A673 (cell line): ENCODE data around the gene ITGB8. TPM values are rescaled to one million over a fixed set of nuclear protein-coding genes. Genes with fewer than 3 reads are reported as not detected.
A peak's percentile ranks its signal among the peaks of the same experiment; 100 is the strongest.

Source experiments
- BruUV-seq: library from RNA; stranded (reverse); fragments of 400-500 nt; replicated peaks from 2 replicates; lab custom pipeline; 2021; lab: Mats Ljungman, UMichigan
- CTCF ChIA-PET: fragments of 300-600 bp; sonication (Branson Sonifier 250); formaldehyde crosslinking; loops from one replicate; lab custom pipeline; 2022; ENCODE audit warnings: antibody characterized with exemption; lab: Charles Lee
- POLR2A ChIA-PET: fragments of 300-600 bp; sonication (Branson Sonifier 250); formaldehyde crosslinking; loops from one replicate; lab custom pipeline; 2022; ENCODE audit warnings: antibody characterized with exemption; ENCODE audit not compliant: low non-redundant PET; lab: Charles Lee
- DNase-seq: peaks from one replicate; pipeline ENCODE4 v3.0.0-alpha.2; 2015; ENCODE audit warnings: low spot score
- H3K27ac ChIP-seq: fragments of 200-600 bp; sonication (generic); 2 replicates; pipeline ENCODE4 v1.5.1; 2016; ENCODE audit warnings: mixed run types, low read depth, mild to moderate bottlenecking, mixed read lengths, antibody characterized with exemption, low read length; ENCODE audit not compliant: poor library complexity, severe bottlenecking
- H3K27me3 ChIP-seq: fragments of 200-600 bp; sonication (generic); replicated peaks from 2 replicates; pipeline ENCODE4 v1.6.1; 2017; ENCODE audit warnings: mixed run types, low read depth, mild to moderate bottlenecking, mixed read lengths, antibody characterized with exemption, low read length; ENCODE audit not compliant: insufficient read depth, poor library complexity
- H3K36me3 ChIP-seq: fragments of 200-600 bp; sonication (generic); 2 replicates; pipeline ENCODE4 v1.6.1; 2016; ENCODE audit warnings: mixed run types, mild to moderate bottlenecking, mixed read lengths, antibody characterized with exemption, low read length; ENCODE audit not compliant: insufficient read depth, poor library complexity, severe bottlenecking
- H3K4me1 ChIP-seq: fragments of 200-600 bp; sonication (generic); 2 replicates; pipeline ENCODE4 v1.6.1; 2017; ENCODE audit warnings: mixed run types, mild to moderate bottlenecking, mixed read lengths, antibody characterized with exemption, low read length; ENCODE audit not compliant: insufficient read depth, poor library complexity, severe bottlenecking
- H3K4me3 ChIP-seq: fragments of 200-600 bp; sonication (generic); 2 replicates; pipeline ENCODE4 v1.5.1; 2016; ENCODE audit warnings: low read depth, mixed run types, mild to moderate bottlenecking, mixed read lengths, low read length; ENCODE audit not compliant: poor library complexity, severe bottlenecking
- H3K9me3 ChIP-seq: fragments of 200-600 bp; sonication (generic); 2 replicates; pipeline ENCODE4 v1.6.1; 2016; ENCODE audit warnings: mixed run types, low read depth, mild to moderate bottlenecking, mixed read lengths, antibody characterized with exemption, low read length; ENCODE audit not compliant: poor library complexity, severe bottlenecking
- EZH2 ChIP-seq: fragments of 200-600 bp; sonication (generic); IDR thresholded peaks from 2 replicates; pipeline ENCODE4 v1.6.1; 2017; ENCODE audit warnings: borderline replicate concordance, low read depth, mild to moderate bottlenecking, mixed read lengths, antibody characterized with exemption, low read length; ENCODE audit not compliant: poor library complexity, severe bottlenecking
- intact Hi-C: fragments of 100-400 bp; cut with micrococcal nuclease; formaldehyde crosslinking; loops from one replicate; pipeline ENCODE4 v1.10.0; 2022; ENCODE audit not compliant: unreplicated experiment
- total RNA-seq: library from RNA; stranded (reverse); gene quantifications from 2 replicates; pipeline ENCODE4 v1.2.3, GENCODE V29; 2021
- TF ChIP-seq, protein P1 (sequence below): fragments of 300-800, 200-600 bp; sonication (generic); conservative IDR thresholded peaks from 2 replicates; pipeline ENCODE4 v1.5.1; 2017; ENCODE audit warnings: low read depth, mild to moderate bottlenecking, antibody characterized with exemption, low read length, moderate library complexity, mixed read lengths

ITGB8 gene
- total RNA-seq, 1 experiment from 2014 or later: 1.3 TPM

DNA sequence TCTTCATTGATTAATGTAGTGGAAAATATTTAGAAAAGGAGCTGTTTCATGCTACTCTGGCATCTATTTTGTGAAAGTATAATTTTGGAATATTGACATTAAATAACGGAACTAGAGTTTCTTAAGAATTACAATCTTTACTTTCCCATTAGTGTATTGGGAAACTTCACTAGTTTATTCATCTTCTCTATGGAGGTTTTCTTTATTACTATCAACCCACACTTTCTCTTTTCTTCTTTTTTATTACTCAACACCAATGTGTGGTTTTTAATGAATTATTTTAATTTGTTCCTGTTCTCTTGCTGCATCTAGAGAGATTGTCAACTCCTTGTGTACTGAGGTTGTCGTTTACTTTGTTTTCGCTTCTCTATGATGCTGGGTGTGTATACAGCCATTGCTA, 20.4 kb upstream of the ITGB8 start:
- TF ChIP-seq EZH2: no peak
- TF ChIP-seq, protein P1, sequence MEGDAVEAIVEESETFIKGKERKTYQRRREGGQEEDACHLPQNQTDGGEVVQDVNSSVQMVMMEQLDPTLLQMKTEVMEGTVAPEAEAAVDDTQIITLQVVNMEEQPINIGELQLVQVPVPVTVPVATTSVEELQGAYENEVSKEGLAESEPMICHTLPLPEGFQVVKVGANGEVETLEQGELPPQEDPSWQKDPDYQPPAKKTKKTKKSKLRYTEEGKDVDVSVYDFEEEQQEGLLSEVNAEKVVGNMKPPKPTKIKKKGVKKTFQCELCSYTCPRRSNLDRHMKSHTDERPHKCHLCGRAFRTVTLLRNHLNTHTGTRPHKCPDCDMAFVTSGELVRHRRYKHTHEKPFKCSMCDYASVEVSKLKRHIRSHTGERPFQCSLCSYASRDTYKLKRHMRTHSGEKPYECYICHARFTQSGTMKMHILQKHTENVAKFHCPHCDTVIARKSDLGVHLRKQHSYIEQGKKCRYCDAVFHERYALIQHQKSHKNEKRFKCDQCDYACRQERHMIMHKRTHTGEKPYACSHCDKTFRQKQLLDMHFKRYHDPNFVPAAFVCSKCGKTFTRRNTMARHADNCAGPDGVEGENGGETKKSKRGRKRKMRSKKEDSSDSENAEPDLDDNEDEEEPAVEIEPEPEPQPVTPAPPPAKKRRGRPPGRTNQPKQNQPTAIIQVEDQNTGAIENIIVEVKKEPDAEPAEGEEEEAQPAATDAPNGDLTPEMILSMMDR: no peak
- Histone ChIP-seq H3K9me3 (no peaks in the 10 kb centered on the region), H3K4me3 (no peak overlapping the region), H3K27ac (no peak overlapping the region), H3K36me3 (no peaks in the 10 kb centered on the region), H3K27me3 (no peaks in the 10 kb centered on the region), H3K4me1 (no peaks in the 10 kb centered on the region)
- DNase-seq: no peak
- intact Hi-C loops: loop anchor here (5.0 kb wide), 4 partner anchors 153 to 558 kb away; no protein-coding TSS in a partner anchor
- ChIA-PET POLR2A (no interaction called here), CTCF (no interaction called here)
- no TSS peak for BruUV-seq

DNA sequence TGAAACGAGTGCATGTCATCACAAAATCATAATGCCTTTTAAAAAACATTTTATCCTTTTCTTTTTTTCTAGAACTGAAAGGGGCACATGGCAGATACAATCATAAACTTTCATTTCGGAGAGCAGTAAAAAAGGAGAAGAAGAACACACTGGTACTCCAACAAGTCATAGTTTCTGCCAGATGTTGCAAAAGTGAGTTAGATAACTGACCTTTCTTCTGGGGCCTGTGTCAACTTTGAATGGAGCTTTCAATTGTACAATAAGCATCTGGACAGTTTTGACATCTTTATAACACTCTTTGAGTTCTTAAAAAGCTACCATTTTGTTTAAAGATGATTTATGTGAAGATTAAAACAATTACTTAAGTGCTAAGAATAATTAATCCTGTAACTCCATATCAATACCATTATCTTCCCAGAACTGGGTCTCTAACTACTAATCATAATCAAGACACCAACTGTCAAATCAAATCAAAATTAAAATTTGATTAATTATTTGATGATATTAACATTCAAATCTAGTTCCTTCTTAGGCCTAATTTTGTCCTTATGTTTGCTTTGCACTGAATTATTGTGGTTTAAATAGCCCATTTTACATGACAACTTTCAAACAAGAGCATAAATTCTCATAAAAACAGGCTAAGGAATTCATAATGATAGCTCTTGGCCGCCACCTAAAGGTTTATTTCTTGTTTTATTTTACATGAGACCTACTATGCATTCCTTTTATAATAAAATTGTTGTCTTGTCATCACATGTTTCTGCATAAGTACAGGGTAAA, 19.5 kb upstream of the ITGB8 start:
- DNase-seq: peak; percentile 57
- Histone ChIP-seq H3K27me3 (no peaks in the 10 kb centered on the region), H3K4me1 (no peaks in the 10 kb centered on the region), H3K27ac (no peak overlapping the region), H3K4me3 (no peak overlapping the region), H3K9me3 (no peaks in the 10 kb centered on the region), H3K36me3 (no peaks in the 10 kb centered on the region)
- TF ChIP-seq, protein P1: peak; percentile 65
- TF ChIP-seq EZH2: no peak
- POLR2A ChIA-PET: no interaction called here
- CTCF ChIA-PET: no interaction called here
- BruUV-seq: no TSS peak
- intact Hi-C loops: loop anchor here (5.0 kb wide), 4 partner anchors 154 to 559 kb away; no protein-coding TSS in a partner anchor

DNA sequence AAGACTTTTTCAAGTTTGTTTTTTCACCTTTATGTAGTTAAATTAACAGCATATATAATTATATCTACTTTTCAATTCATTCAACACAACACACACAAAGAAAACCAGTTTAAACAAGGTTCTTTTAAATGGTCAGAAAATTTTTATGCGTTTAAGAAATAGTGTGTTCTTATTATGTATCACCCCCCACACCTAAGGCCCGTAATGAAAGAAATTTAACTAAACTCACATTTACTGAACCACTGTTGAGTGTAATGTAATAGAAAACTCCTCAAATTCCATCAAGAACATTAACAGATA, 19.0 kb upstream of the ITGB8 start:
- Histone ChIP-seq H3K9me3 (no peaks in the 10 kb centered on the region), H3K27ac (no peak overlapping the region), H3K36me3 (no peaks in the 10 kb centered on the region), H3K4me3 (no peak overlapping the region), H3K4me1 (no peaks in the 10 kb centered on the region), H3K27me3 (no peaks in the 10 kb centered on the region)
- ChIA-PET POLR2A (no interaction called here), CTCF (no interaction called here)
- TF ChIP-seq EZH2: no peak
- TF ChIP-seq, protein P1: no peak
- DNase-seq: no peak
- no TSS peak for BruUV-seq
- intact Hi-C loops: loop anchor here (5.0 kb wide), 4 partner anchors 154 to 559 kb away; no protein-coding TSS in a partner anchor
